Activated effector memory CD4-positive, alpha-beta T cell treated with anti-CD3 and anti-CD28 coated beads, Interleukin-2, amount 50 U/mL, for 16 hours (primary cell): Measurements from ENCODE around the gene PTPN13.
"Not testable (repeated sequence)": the region's sequence is repeated elsewhere in the genome, so short reads cannot be mapped to it uniquely, and the experiment has no call there.

Experiments used
- DNase-seq: peaks from one replicate; pipeline ENCODE4 v3.0.0-alpha.2; 2020

The PTPN13 gene

GRCh38 chr4:86653237-86653865 lies 59.2 kb downstream of the PTPN13 start:
- no peak for DNase-seq

GRCh38 chr4:86656781-86657180 lies 62.7 kb downstream of the PTPN13 start:
- DNase-seq = not testable (repeated sequence)

GRCh38 chr4:86657382-86657781 lies 63.3 kb downstream of the PTPN13 start:
- DNase-seq = no peak

- DNase-seq = no peak
Observed at GRCh38 chr4:86657910-86658309, 63.8 kb downstream of the PTPN13 start.

- no peak for DNase-seq
Observed at GRCh38 chr4:86660401-86660800, 66.3 kb downstream of the PTPN13 start.

GRCh38 chr4:86661006-86661405 lies 66.9 kb downstream of the PTPN13 start:
- no peak for DNase-seq

- no peak for DNase-seq
Observed at GRCh38 chr4:86661418-86661817, 67.3 kb downstream of the PTPN13 start.

- no peak for DNase-seq
Observed at GRCh38 chr4:86664959-86665358, 70.8 kb downstream of the PTPN13 start.

GRCh38 chr4:86670298-86670697 lies 76.2 kb downstream of the PTPN13 start:
- DNase-seq = no peak

GRCh38 chr4:86670756-86671155 lies 76.6 kb downstream of the PTPN13 start:
- DNase-seq = no peak

GRCh38 chr4:86675548-86675947 lies 81.4 kb downstream of the PTPN13 start:
- no peak for DNase-seq

- no peak for DNase-seq
Observed at GRCh38 chr4:86678796-86679195, 84.7 kb downstream of the PTPN13 start.

- no peak for DNase-seq
Observed at GRCh38 chr4:86679441-86679840, 85.3 kb downstream of the PTPN13 start.

- DNase-seq = no peak
Observed at GRCh38 chr4:86683167-86683566, 89.1 kb downstream of the PTPN13 start.

- no peak for DNase-seq
Observed at GRCh38 chr4:86683983-86684382, 89.9 kb downstream of the PTPN13 start.

- no peak for DNase-seq
Observed at GRCh38 chr4:86685401-86685800, 91.3 kb downstream of the PTPN13 start.

- no peak for DNase-seq
Observed at GRCh38 chr4:86686741-86687140, 92.6 kb downstream of the PTPN13 start.

- DNase-seq = no peak
Observed at GRCh38 chr4:86688026-86688425, 93.9 kb downstream of the PTPN13 start.

GRCh38 chr4:86704601-86705000 lies 110.5 kb downstream of the PTPN13 start:
- DNase-seq = no peak

GRCh38 chr4:86706923-86707597 lies 112.9 kb downstream of the PTPN13 start:
- DNase-seq = no peak

- no peak for DNase-seq
Observed at GRCh38 chr4:86717651-86718050, 123.5 kb downstream of the PTPN13 start.

GRCh38 chr4:86718152-86718551 lies 124.0 kb downstream of the PTPN13 start:
- DNase-seq = no peak

GRCh38 chr4:86719149-86719548 lies 125.0 kb downstream of the PTPN13 start:
- DNase-seq = not testable (repeated sequence)

GRCh38 chr4:86720508-86721068 lies 126.5 kb downstream of the PTPN13 start:
- no peak for DNase-seq

- DNase-seq = no peak
Observed at GRCh38 chr4:86721412-86721811, 127.3 kb downstream of the PTPN13 start.
